Activated CD8-positive, alpha-beta memory T cell treated with anti-CD3 and anti-CD28 coated beads, Interleukin-2, amount 50 U/mL, for 1 hour (primary cell): Measurements from ENCODE around the gene TPCN1.

Experiments used
- DNase-seq: peaks from one replicate; pipeline ENCODE4 v3.0.0-alpha.2; 2020; ENCODE audit errors: extremely low read depth

The TPCN1 gene

DNA sequence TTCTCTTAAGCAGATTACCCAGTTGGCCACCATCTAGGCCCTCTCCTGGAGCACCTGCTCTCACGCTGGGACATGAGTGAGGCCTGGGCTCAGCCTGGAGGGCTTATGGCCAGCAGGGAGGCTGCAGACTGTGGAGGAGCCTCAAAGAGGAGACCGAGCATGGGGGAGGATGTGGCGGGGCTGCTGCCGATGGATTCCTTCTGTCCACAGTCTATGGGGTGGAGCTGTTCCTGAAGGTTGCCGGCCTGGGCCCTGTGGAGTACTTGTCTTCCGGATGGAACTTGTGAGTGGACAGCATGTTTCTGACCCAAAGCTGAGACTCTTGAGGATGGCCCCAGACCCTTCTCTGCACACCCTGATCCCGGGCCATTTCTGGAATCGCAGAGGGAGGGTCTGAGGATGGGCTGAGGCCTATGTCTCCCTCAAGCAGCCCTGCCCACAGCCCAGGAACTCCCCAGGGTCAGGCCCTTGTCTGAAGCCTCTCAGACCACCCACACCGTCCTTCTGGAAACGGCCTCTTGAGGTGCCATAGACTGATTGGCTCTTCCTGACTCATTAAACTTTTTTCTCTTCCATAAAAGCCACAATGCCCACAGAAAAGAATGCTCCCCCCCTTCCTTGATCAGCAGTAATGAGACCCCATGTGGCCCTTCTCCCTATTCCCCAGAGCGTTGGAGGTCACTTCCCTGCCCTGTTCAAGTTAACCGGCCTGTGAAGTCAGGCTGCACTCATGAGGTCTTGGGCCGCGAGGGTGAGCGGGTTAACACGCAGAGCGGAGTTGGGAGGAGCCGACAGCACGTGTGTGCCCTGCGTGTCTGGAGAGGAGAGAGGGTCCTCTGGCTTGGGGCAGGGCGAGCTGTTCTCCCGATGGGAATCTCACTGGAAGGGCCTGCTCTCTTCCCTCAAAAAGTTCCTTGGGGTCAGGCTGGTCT, 64.7 kb downstream of the TPCN1 start:
- no peak for DNase-seq

DNA sequence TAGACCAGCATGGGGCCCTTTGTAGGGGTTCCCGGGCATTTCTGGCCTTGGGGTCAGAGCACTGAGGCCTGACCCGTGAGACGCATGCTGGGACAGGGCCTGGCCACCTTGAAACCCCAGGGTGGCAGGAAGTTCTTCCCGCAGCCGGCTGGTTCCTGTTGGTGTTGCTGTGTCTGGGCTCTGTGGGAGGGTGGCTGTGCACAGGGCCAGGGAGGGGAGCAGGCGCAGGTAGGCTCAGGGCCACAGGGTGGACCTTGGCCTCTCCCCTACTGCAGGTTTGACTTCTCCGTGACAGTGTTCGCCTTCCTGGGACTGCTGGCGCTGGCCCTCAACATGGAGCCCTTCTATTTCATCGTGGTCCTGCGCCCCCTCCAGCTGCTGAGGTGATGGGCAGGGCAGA, 65.4 kb downstream of the TPCN1 start:
- no peak for DNase-seq

DNA sequence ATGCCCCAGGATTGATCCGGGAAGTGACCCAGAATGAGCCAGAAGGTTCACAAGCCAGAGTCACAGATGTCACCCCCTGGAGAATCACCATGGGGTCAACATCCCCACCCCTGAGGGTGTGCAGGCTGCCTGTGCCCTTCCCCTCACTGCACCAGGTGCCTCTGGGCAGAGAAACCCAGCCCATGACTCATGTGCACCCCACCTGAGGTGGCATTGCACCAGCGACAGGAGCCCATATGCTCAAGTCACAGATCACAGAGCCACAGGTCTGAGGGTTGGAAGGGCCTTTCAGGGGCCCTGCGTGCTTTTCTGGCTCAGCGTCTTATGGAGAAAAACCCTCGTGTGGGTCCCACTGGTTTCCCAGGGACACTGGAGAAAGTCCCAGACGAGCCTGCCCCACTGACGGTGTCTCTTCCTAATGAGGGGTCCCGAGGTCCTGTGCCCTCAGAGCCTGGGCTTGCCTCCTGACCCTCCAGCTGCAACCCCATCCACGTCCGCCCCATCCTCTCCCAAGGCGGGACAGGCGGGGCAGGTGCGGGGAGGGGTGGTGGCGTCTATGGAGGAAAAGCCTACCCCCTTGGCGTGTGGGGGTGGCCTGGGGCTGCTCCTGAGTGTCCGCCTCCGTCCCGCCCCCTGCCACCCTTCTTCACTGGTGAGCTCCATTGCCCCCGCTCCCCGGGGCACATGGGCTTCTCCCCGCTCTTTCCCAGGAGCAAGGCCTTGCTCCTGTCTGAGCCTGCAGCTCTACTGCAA, 66.1 kb downstream of the TPCN1 start:
- DNase-seq = no peak

DNA sequence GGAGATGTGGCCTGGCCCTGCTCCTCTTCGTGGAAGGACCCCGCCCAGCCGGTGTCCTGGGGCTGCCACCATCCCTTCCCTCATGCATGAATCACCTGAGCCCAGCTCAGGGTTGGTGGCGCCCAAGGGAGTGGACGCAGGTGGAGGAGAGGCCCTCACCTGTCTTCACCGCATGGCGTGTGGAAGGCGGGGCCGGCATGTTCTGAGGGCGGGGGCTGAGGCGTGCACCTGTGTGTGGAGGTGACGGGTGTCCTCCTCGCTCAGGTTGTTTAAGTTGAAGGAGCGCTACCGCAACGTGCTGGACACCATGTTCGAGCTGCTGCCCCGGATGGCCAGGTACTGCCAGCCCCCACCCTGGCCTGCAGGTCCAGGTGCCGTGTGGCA, 66.6 kb downstream of the TPCN1 start:
- no peak for DNase-seq

DNA sequence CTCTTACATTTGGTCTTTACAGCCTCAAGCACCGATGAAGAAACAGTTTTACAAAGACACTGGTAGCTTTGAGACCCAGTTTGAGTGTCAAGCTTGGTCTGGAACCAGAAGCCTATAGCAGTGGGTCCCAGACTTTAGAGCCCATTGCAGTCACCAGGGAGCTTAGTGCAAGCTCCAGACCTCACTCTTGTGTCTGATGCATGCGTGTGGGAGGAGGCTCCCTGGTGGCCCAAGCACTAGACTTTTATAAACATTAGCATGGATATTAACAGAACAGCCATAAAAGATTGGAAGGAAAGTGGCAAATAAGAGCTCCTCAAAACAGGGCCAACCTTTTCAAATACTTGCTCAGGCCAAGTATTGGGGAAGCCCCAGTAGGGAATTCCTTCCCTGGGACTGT, 68.1 kb downstream of the TPCN1 start:
- DNase-seq = no peak

DNA sequence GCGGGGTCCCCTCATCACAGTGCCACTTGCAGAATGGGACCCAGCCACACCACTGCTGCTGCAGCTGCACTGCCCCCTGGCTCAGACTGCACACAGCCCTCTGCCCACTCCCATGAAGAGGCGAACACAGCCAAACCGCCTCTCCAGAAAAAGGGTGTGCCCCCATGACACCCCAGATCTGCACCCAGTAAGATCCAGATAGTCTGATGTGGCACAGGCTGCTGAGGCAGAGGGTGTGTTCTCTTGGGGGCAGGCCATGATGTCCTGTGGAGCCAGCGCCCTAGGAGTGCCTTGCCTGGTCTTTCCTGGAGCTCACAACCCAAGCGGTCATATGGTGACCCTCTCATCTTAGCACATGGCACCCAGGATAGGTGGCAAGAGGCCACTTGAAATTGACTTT, 69.2 kb downstream of the TPCN1 start:
- no peak for DNase-seq

DNA sequence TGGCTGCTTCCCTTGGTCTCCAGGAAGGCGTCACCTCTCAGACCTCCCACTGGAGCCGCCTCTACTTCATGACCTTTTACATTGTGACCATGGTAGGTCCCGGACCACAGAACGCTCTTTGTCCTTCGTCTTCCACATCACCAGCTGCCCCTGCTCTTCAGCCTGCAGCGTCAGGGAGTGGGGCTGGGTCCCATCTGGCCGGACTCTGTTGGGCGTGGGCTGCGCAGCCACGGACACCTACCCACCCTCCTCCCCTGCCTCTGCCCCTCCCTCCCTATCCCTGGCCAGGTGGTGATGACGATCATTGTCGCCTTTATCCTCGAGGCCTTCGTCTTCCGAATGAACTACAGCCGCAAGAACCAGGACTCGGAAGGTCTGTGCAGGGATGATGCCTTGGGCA, 70.3 kb downstream of the TPCN1 start:
- no peak for DNase-seq

DNA sequence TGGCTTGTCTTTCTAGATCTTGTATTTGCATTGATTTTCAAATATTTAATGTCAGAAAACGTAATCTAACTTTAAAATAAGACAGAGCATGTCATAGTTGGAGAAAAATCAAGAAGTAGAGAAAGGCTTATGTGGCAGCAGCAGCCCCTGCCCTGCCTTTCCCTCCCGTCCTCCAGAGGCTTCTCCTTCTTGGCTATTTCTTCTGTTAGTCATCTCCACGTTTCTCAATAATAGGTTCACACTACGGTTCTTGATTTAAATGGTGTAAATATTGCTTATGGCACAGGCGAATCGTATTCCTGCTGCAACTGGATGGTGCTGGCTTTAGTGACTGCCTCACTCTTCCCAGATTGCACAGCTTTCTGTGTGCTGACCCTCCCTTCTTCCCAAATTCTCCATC, 70.8 kb downstream of the TPCN1 start:
- no peak for DNase-seq

DNA sequence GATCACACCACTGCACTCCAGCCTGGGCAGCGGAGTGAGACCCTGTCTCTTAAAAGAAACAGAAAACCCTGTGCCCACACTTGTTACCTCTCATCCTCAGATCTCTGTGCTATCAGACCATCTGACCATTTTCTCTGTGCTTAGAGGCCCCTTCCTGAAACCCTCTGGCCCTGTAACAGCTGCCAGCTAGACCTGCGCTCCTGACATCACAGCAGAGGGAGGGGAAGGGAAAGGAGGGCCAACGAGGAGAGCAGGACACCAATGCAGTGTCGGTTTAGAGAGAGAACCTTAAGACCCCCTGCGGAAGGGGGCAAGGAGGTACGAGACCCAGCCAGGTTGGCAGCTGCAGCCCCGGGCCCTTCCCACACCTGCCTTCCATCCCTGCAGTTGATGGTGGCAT, 71.3 kb downstream of the TPCN1 start:
- no peak for DNase-seq

DNA sequence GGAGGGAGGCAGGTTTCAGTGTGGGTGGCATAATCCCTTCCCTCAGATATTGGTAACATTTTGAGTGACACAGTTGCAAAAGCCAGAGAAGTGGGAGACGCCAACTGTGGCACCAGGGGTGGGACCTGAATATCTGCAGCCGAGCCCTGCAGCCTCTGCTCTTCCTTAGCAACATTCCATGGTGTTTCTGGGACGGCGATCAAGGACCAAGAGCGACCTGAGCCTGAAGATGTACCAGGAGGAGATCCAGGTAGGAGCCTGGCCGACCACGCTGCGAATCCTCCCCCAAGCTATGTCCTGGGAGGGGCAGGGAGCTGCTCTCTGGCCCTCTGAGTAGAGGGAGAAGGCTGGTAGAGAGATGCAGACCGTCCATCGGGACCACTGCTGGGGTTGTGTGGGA, 71.8 kb downstream of the TPCN1 start:
- no peak for DNase-seq

DNA sequence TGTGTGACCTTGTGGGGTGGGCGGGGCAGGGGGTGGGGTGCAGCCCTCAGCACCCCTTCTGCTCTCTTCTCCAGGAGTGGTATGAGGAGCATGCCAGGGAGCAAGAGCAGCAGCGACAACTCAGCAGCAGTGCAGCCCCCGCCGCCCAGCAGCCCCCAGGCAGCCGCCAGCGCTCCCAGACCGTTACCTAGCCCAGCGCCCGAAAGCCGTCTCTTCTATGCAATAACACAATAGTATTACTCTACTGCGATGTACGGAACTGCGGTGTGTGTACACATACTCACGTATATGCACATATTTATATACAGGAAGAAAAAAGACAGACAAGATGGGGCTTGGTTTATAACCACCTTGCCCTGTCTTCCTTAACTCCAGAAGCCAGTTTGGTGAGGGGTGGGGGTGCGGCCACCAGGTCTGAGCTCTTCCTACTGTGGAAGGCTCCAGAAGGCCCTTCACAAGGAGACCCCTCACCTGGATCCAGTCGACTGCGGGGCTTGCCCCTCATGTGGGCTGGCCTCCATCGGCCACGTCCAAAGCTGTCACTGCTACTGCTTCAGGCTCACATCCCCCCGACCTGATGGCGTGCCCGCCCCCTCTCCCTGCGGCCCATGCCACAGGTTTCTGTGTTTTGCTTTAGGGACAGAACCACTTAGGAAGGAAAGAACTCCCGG, 74.8 kb downstream of the TPCN1 start:
- DNase-seq = no peak

DNA sequence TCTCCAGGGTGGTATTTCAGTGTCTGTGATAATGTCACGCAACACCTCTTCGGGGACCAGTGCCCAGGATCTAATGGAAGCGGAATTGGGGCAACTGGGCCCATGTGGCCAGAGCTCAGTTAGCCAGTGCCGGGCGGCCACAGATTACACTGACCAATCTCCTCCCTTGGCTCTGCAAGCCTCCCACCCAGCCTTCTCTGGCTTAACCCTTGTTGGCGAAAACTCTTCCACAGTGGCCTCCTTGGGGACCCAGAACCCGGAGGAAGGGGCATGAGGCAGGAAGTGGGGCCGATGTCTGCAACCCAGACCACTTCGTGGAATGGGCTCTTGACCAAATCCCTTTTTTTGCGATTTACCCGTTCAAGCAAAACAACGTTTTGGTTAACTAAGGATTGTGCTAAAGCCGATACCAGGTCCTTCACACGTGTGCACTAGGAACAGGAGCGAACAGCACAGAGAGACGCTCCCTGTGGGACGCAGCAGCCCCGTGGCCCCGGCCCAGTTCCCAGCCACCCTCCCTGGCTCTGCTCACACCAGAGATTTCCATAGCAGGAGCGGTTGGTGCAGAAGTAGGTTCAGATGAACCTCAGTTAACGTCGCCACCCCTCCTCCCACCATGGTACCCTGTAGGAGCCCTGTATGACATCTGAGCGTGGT, 75.4 kb downstream of the TPCN1 start:
- DNase-seq = no peak

DNA sequence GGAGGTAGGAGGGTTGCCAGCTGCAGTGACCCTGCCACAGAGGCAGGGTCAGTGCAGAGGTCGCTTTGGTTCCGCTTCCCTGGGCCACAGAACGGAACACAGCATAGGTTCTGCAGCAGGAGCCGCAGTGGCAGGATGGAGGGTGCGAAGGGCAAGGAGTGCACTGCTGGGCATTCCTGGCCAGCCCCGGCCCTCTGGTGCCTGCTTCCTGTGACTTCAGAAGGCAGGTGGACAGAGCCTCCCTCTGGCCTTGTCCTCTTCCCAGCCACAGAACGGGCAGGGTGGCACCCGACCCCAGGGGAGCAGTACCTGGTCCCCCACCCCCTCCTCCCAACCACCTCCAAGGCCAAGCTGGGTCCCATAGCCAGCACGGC, 75.9 kb downstream of the TPCN1 start:
- DNase-seq = no peak

DNA sequence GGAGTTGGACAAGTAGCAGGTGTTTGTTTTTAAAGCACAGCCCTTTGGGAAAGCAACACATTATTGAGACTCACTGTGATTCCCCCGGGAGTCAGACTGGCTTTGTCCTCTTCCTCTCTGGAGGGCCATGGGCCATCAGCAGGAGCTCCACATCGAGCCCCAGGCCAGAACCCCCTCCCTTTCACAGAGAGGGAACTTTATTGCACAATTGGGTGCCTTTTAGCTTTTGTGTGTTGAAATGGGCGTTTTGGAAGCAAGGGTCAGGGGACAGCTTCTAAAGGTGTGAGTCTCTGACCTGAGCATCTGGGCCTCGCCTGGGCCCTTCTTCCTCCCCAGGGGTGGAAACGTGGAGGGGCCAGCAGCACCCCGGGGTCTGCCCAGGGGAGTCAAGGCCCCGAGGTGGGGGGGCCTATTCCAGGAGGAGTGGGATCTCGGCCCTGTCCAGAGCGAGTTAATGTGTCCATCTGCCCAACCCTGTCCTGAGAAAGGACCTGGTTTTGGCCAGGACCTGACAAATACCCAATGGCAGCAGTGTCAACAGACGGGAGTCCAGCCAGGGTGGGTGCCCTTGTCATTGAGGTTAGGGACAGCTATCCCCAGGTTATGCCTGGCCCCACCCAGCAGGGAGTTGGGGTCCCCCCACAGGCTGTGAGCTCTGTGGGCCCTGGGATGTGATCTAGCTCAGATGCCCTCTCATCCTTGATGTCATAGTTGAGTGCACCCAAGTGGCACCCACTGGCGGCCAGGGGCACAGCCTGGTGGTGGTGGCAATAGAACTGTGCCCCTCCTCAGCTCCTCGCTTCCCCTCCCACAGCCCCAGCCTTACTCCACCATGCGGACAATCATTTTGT, 76.6 kb downstream of the TPCN1 start:
- no peak for DNase-seq

DNA sequence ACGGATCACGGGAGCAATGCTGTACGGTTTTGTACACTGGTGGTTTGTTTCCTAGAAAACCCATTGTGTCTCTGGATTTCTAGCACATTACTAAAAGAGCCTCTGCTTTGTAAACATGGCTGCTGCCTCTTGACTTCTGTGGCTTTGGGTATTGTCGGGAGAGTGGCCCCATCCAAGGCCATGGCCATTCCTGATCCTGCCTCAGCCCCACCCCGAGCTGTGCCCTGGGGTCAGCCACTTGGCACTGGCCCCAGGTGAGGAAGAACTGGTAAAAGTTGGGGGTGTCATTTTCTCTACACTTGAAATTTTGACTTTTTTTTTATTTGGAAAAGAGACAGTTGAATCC, 77.2 kb downstream of the TPCN1 start:
- DNase-seq = no peak

DNA sequence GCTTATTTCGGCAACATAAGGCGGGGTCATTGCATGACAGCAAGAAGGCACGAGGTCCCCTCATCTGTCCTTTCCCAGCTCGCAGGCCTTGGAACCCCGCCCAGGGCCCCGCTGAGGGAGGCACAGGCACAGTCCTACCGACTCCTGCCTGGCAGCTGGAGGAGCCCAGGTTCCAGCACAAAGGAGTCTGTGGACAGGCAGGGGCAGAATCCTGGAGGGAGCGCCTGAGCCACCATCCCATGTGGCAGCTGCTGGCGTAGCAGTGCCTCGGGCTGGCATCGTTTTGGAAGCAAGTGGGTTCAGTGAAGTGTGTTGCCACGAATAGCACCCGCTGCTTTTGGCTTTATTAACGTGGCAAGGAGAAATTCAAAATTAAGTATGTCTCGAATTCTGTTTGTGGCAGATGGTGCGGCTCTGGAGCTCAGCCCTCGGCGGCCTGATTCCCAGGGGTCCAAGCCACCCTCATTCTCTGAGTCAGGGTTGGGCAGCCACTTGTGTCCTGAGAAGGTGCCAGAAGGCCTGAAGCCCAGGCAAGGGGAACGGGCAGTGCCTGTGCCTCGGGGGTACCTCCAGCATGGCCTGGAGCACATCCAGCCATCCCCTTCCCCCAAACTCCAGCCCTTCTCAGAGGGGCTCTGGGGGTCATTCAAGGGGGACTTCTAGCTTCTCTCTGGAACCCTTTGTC, 77.7 kb downstream of the TPCN1 start:
- DNase-seq = no peak

DNA sequence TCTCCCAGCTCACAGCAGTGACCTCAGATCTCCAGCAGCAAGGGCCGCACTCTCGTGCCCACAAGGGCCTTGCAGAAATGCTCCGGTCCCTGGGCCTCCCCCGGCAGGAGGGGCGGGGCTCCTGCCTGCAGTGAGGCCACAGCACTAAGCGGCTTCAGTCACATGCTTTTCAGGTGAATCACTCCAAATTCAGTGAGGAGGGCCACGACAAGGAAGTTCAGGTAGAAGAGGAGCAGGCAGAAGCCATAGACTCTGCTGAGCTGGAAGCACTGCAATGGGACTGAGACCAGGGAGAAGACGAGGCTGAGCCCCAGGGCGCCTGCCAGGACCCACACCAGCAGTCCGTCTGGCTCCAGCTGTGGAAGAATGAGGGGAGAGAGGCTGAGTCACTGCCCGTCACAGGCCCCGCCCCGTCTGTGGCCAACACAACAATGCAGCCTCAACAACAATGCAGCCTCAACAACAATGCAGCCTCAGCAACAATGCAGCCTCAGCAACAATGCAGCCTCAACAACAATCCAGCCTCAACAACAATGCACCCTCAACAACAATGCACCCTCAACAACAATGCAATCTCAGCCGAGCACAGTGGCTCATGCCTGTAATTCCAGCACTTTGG, 78.5 kb downstream of the TPCN1 start:
- DNase-seq = no peak

DNA sequence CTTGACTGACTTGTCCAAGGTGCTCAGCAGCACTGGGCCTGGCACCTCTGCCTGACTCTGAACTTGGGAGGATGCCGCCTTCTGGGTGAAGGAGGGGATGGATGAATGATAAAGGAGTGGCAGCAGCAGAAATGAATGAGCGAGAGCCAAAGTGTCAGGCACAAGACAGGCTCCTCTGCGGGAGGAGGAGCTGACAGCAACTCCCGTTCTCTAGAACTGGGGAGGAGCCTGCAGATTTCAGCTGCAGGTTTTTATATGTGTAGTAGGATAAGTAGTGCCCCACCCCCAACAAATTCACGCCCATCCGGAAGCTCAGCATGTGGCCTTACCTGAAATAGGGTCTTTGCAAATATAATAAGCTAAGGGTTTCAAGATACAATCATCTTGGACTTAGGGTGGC, 80.5 kb downstream of the TPCN1 start:
- DNase-seq = no peak

DNA sequence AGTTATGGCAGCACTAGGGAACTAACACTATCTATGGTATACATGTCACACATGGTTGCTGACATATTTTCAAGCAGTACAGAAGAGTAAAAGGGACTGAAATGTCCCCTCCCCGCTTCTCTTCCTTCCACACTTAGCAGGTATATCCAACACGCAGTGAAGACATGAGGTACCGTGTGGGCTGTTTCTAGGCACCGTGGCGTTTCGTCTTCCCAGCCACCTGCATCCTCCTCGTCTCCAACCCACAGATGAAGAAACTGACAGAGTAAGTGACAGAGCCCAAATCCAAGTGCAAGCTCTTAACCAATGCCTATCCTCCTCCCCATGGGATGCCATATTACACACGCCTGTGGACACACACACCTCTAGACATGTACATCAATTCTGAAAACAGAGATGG, 81.2 kb downstream of the TPCN1 start:
- DNase-seq = no peak

DNA sequence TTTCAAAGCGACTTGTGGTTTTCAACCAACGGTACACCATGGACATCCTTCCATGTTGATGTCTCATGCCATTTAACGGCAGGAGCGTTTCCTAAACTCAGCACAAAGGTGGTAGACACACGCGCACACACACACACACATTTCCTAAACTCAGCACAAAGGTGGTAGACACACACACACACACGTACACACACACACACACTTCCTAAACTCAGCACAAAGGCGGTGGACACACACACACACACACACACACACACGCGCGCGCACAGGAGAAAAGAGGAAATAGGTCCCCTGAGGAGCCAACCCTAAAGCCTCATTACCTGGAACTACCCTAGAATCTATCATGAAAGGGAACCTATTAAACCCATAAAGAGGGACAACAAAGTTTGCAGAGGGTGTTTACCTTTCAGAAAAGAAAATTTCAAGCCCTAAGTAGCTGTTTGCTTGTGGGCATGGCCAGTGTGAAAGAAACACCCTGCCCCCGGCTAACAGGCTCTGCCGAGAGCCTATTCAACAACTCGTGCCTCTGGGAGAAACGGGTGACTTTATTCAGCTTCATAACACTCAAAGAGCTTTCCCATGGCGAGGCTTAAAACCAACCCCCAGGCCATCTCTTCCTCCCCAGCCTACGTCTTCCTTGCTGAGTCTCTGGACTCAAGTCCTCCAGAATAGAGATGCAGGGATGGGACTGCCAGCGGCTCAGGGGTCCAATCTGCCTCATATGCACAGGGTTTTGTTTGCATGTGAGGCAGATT, 81.8 kb downstream of the TPCN1 start:
- DNase-seq = no peak
